Subcutaneous adipose tissue (tissue), 4 donors: ENCODE data around the gene GJA5. TPM values are rescaled to one million over a fixed set of nuclear protein-coding genes. Genes with fewer than 3 reads are reported as not detected.

Experiments
- total RNA-seq, 4 donors: library from RNA; depleted of rRNA; stranded (reverse); fragments of >200 nt; gene quantifications; one replicate each; pipeline ENCODE4 v1.1.0, GENCODE V29; 2016
- TF ChIP-seq, protein P1 (sequence below): fragments of 450-650 bp; IDR thresholded peaks from one replicate; pipeline ENCODE4 v1.5.1; 2016; ENCODE audit warnings: low read depth, mild to moderate bottlenecking, control low read depth, antibody characterized with exemption, moderate library complexity

GJA5 gene
- total RNA-seq, 4 donors from 2014 or later, result 4.2 to 15.3 (median 11.5) TPM

DNA sequence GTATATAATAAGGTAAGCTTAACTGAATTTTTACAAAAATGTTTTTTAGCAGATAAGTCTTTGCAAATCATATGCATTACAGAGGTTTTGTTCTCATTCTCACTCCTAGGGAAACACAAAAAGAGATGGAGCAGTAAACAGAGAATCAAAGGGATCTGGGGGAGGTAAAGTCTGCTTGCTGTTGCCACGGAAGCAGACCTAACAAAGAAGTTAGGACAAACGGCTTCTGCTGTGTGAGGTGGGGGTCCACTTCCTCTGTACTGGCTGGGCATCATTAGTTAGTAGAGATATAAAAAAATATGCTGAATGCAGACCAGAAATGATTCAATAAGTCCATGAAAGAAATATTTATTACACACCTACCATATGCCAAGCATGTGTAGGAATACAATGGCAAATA, 34.2 kb downstream of the GJA5 start:
- TF ChIP-seq, protein P1, sequence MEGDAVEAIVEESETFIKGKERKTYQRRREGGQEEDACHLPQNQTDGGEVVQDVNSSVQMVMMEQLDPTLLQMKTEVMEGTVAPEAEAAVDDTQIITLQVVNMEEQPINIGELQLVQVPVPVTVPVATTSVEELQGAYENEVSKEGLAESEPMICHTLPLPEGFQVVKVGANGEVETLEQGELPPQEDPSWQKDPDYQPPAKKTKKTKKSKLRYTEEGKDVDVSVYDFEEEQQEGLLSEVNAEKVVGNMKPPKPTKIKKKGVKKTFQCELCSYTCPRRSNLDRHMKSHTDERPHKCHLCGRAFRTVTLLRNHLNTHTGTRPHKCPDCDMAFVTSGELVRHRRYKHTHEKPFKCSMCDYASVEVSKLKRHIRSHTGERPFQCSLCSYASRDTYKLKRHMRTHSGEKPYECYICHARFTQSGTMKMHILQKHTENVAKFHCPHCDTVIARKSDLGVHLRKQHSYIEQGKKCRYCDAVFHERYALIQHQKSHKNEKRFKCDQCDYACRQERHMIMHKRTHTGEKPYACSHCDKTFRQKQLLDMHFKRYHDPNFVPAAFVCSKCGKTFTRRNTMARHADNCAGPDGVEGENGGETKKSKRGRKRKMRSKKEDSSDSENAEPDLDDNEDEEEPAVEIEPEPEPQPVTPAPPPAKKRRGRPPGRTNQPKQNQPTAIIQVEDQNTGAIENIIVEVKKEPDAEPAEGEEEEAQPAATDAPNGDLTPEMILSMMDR, result no peak

DNA sequence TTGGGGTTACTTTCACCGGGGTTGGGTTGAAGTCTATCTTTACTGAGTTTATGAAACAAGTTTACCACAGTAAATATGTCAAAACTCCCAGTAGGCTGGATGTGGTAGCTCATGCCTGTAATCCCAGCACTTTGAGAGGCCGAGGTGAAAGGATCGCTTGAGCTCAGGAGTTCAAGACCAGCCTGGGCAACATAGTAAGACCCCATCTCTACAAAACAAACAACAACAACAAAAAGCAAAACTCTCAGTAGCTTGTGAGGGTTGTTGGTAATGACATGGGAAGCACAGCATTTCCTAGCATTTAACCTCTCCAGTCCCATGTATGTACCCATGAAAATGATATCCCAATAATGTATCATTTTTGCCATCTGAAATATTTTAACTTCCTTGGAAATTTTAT, 34.7 kb downstream of the GJA5 start:
- TF ChIP-seq, protein P1, result no peak

DNA sequence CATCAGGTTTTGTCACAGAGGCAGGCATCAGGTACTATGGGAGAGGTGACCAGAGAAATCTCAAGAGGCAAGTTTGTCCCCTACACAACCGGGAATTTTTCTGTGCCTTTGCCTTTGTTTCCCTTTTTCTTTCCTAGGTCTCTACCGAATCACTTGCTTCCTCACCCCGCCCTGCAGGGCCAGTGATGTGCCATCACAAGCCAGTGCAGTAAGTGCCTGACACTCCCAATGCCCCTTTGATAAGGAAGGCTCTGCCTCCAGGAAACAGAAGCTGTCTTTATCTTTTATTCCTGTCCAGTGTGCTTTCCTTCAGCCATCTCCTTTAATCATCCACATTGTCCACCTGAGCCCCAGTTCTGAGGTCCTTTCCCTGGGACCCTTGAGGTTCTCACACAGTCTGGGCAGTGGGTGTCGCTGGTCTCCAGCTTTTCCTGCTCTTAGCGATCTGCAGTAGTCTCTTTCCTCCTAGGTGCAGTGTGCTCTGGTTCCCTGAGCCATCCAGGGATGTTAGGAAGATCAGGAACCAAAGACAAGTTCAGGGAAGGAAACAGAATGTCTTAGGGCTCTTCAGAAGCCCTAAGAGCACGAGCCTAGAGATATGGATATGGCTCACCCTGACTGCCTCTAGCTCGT, 36.6 kb downstream of the GJA5 start:
- TF ChIP-seq, protein P1, result no peak

DNA sequence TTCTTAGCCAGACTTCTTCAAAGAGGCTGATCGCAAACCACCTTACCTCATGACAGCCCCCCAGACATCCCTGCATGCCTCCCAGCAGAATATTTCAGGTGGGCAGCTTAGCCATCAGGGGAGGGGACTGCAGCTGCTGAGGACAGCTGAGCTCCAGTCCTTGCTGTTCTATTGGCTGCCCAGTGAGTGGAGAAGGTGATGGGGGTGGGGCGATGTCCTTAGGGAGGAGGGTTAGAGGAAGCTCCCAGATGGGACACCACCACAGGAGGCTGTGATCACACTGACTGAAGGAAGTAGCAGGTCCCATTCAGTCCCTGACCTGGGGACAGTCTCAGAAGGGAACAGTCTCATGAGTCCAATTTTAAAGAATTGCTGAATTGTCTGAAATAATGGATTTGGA, 38.3 kb downstream of the GJA5 start:
- TF ChIP-seq, protein P1, result no peak

DNA sequence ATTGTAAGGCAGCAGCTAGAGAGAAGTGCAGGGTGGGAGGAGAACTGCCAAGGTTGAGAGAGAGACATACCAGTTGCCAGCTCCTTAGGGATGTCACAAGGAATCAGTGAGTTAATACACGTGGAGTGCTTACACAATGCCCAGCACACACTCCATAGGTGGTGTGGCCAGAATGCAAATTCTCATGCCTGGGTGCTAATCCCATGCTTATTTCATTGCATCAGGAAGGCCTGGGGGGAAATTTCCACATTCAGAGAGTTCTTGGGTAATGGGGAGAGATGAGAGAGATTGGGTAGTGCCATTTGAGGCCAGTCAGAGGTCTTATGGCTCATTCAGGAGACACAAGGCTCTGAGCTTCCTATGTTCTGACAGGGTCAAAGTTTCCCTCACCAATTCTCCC, 38.7 kb downstream of the GJA5 start:
- TF ChIP-seq, protein P1, result no peak

DNA sequence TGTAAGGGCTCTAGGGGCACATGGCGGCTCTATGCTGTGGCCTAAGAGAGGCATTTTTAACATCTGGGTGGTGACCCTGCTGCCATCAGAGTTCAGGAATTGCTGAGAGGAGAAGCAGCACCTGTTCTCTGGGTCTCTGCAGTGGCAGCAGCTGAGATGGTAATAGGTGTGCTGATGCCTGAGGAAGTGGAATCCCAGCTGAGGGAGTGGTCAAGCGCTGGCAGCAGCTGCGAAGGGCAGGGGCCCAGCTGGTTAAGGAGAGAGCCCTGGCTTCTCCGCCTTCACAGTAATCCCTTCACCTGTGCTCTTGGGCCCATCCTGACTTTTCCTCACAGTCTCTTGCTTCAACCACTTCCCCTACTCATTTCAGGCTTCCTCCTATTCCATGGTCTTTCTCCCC, 39.8 kb downstream of the GJA5 start:
- TF ChIP-seq, protein P1, result no peak

DNA sequence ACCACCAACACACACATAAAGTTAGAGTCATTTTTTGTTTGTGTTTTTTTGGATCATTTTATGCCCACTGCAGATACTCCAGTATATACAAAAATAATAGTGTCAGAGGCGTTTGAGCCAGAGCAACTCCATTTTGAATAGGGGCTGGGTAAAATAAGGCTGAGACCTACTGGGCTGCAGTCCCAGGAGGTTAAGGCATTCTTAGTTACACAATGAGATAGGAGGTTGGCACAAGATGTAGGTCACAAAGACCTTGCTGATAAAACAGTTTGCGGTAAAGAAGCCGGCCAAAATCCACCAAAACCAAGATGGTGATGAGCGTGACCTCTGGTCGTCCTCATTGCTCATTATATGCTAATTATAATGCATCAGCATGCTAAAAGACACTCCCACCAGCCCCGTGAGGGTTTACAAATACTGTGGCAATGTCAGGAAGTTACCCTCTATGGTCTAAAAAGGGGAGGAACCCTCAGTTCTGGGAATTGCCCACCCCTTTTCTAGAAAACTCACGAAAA, 40.6 kb downstream of the GJA5 start:
- TF ChIP-seq, protein P1, result no peak
